NOMO-1 treated with dmso at 0.1 percent for 144 hours (cell line): ENCODE data around the gene ECE2.

Experiments used
- DNase-seq: peaks from one replicate; lab custom pipeline; 2025; ENCODE audit not compliant: unreplicated experiment; lab: John Stamatoyannopoulos, UW

The ECE2 gene

DNA sequence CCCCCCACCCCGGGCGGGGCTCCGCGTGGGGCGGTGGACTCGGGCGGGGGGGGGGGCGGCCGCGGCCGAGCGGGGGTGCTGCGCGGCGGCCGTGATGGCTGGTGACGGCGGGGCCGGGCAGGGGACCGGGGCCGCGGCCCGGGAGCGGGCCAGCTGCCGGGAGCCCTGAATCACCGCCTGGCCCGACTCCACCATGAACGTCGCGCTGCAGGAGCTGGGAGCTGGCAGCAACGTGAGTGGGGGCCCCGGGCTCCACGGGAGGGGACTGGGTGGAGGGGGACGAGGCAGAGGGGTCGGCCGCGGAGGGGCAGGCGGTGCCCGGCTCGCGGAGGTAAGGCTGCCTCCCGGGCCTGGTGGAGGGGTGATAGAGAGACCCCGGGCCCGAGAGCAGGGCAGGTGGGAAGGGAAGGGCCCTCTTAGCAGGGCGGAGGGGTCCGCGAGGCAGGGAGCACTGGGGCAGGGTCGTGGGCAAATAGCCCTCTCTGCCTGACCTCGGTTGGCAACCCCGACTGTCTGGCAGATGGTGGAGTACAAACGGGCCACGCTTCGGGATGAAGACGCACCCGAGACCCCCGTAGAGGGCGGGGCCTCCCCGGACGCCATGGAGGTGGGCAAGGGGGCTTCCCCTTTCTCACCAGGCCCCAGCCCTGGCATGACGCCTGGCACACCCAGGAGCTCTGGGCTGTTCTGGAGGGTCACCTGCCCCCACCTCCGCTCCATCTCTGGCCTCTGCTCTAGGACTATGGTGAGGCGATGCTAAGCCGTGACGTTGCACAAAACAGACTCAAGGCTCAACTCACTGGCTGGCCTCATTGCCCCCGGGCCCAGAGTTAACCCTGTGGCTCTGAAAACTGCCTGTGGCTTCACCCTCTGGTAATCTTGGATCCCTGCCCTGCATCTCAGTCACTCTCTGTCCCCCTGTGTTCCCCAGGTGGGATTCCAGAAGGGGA lies at the start of gene ECE2:
Gene ECE2 (plus strand): TSS at position 62 of the 950 bp plus-strand sequence. CDS start 132 bp downstream, at position 194.
- DNase-seq: no peak

- no peak for DNase-seq
Observed at GRCh38 chr3:184227481-184227935, 48.3 kb upstream of the ECE2 start.

GRCh38 chr3:184228376-184229137 lies 47.3 kb upstream of the ECE2 start:
- DNase-seq: no peak

- peak; percentile 37 for DNase-seq
Observed at GRCh38 chr3:184229394-184230080, 46.3 kb upstream of the ECE2 start, which contains the start of gene VWA5B2. VWA5B2 (plus strand) TSS chr3:184229585; CDS start chr3:184230529, 944 bp downstream.

GRCh38 chr3:184230081-184230602 lies 45.7 kb upstream of the ECE2 start:
- no peak for DNase-seq

- DNase-seq: no peak
Observed at GRCh38 chr3:184230603-184231528, 45.0 kb upstream of the ECE2 start.

- no peak for DNase-seq
Observed at GRCh38 chr3:184231671-184232070, 44.2 kb upstream of the ECE2 start.

- no peak for DNase-seq
Observed at GRCh38 chr3:184233127-184233843, 42.5 kb upstream of the ECE2 start.

- DNase-seq: no peak
Observed at GRCh38 chr3:184234224-184234623, 41.6 kb upstream of the ECE2 start.

- DNase-seq: no peak
Observed at GRCh38 chr3:184234671-184235380, 41.0 kb upstream of the ECE2 start.

DNA sequence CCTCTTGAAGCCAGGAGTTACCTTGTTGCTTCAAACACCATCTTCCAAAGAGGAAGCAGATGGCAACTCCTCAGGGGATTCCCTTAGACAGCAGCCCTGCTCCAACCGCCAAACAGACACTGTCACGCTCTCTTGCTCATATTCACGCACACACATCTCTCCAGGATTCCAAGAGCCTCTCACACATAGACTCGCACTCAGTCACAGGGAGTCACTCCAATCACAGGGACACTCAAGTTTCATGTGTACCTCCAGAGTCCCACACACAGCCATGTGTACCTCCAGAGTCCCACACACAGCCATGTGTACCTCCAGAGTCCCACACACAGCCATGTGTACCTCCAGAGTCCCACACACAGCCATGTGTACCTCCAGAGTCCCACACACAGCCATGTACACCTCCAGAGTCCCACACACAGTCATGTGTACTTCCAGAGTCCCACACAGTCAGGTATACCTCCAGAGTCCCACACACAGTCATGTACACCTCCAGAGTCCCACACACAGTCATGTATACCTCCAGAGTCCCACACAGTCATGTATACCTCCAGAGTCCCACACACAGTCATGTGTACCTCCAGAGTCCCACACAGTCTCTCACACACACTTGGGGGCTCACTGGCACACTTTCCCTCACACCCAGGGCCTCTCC lies 40.3 kb upstream of the ECE2 start:
- no peak for DNase-seq

DNA sequence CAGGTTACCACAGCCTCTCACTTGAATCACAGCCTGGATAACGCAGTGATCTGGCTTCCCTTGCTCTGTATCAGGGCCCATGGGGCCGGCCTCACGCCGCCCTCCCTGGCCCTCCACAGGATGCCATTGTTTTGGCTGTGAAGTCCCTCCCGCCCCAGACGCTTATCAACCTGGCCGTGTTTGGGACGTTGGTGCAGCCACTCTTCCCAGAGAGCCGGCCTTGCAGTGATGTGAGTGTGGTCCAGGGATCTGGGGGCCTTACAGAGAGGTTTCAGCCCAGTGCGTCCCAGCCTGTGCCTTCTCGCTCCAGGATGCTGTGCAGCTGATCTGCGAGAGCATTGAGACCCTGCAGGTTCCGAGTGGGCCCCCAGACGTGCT lies 39.8 kb upstream of the ECE2 start:
- no peak for DNase-seq

GRCh38 chr3:184236636-184237035 lies 39.2 kb upstream of the ECE2 start:
- no peak for DNase-seq

GRCh38 chr3:184237211-184237610 lies 38.6 kb upstream of the ECE2 start:
- DNase-seq: no peak

GRCh38 chr3:184237807-184238206 lies 38.0 kb upstream of the ECE2 start:
- no peak for DNase-seq

GRCh38 chr3:184238246-184238818 lies 37.5 kb upstream of the ECE2 start:
- no peak for DNase-seq

- no peak for DNase-seq
Observed at GRCh38 chr3:184239221-184239620, 36.6 kb upstream of the ECE2 start.

DNA sequence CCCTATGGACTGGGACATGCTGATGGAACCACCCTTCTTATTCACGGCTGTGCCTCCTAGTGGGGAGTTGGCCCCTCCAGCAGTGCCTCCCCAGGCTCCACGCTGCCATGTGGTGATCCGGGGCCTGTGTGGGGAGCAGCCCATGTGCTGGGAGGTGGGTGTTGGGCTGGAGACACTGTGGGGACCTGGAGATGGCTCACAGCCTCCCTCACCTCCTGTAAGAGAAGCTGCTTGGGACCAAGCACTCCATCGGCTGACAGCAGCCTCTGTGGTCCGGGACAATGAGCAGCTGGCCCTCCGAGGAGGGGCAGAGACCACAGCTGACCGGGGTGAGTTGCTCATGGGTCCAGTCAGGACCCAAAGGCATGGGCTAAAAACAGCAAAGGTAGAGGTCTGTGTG lies 36.1 kb upstream of the ECE2 start:
- DNase-seq: no peak
